HCT116 (cell line): ENCODE results near the gene BTBD6. TPM values are rescaled to one million over a fixed set of nuclear protein-coding genes. Genes with fewer than 3 reads are reported as not detected.

Experiments
- ATAC-seq: fragments of 200-7000 bp; cut with Tn5 transposase; 2 replicates; pipeline ENCODE4 v1.9.1; 2020; ENCODE audit warnings: mild to moderate bottlenecking, moderate library complexity
- BruUV-seq: library from RNA; stranded (reverse); fragments of 400-500 nt; replicated peaks from 2 replicates; lab custom pipeline; 2021; lab: Mats Ljungman, UMichigan
- CTCF ChIA-PET: fragments of 300-600 bp; sonication (Branson Sonifier 250); formaldehyde crosslinking; loops from one replicate; lab custom pipeline; 2021; ENCODE audit warnings: antibody characterized with exemption; lab: Charles Lee
- POLR2A ChIA-PET: fragments of 300-600, 350-600 bp; sonication (Branson Sonifier 250); formaldehyde crosslinking; loops from one replicate; lab custom pipeline; 2021; ENCODE audit warnings: antibody characterized with exemption; lab: Charles Lee
- RAD21 ChIA-PET, 2 experiments: fragments of 300-600 bp; sonication (Branson Sonifier 250); formaldehyde crosslinking; loops; one replicate each; lab custom pipeline; 2023; ENCODE audit warnings: low total read pairs in 2 of 2; ENCODE audit not compliant: uncharacterized antibody in 2 of 2, unreplicated experiment in 2 of 2, low non-redundant PET in 1 of 2; lab: Charles Lee
- DNase-seq: peaks from one replicate; pipeline ENCODE4 v3.0.0-alpha.2; 2010; ENCODE audit warnings: low read depth, low spot score
- H2AFZ ChIP-seq: fragments of 200-600 bp; shearing (Covaris generic), sonication (generic); 2 replicates; pipeline ENCODE4 v1.6.1; 2017; ENCODE audit warnings: low read depth, mixed run types, mixed read lengths, antibody characterized with exemption, low read length; ENCODE audit not compliant: poor library complexity, severe bottlenecking
- H3K27ac ChIP-seq: 2 replicates; pipeline ENCODE4 v1.5.1; 2012; ENCODE audit warnings: low read depth, low read length
- H3K27me3 ChIP-seq: fragments of 200-600 bp; sonication (generic); 2 replicates; pipeline ENCODE4 v1.6.1; 2016; ENCODE audit warnings: mixed run types, low read length, mixed read lengths; ENCODE audit not compliant: insufficient read depth
- H3K36me3 ChIP-seq, 2 experiments: fragments of 200-500 bp in 1 of 2; fragments of 200-600 bp in 1 of 2; sonication (Bioruptor generic) in 1 of 2; sonication (generic) in 1 of 2; 2 replicates each; pipeline versions ENCODE4 v1.5.1 to v1.6.1; 2014 to 2016; ENCODE audit warnings: low read length in 2 of 2, inconsistent platforms in 1 of 2, mixed read lengths in 1 of 2, mixed run types in 1 of 2; ENCODE audit not compliant: insufficient read depth in 2 of 2, control insufficient read depth in 1 of 2
- H3K4me1 ChIP-seq, 2 experiments: fragments of 200-600 bp in 1 of 2; sonication (generic) in 1 of 2; 2 replicates each; pipeline versions ENCODE4 v1.5.1 to v1.6.1; 2012 to 2017; ENCODE audit warnings: low read length in 2 of 2, inconsistent platforms in 1 of 2, mild to moderate bottlenecking in 1 of 2, mixed read lengths in 1 of 2, mixed run types in 1 of 2, moderate library complexity in 1 of 2; ENCODE audit not compliant: insufficient read depth in 2 of 2, control insufficient read depth in 1 of 2
- H3K4me2 ChIP-seq: fragments of 200-600 bp; sonication (generic); 2 replicates; pipeline ENCODE4 v1.6.1; 2017; ENCODE audit warnings: mixed run types, low read length, mixed read lengths
- H3K4me3 ChIP-seq, 2 experiments: fragments of 200-600 bp in 1 of 2; sonication (generic) in 1 of 2; replicated peaks in 1 of 2; 2 replicates each; pipeline ENCODE4 v1.5.1; 2011 to 2016; ENCODE audit warnings: low read length in 2 of 2, control low read depth in 1 of 2, low read depth in 1 of 2, mild to moderate bottlenecking in 1 of 2, mixed read lengths in 1 of 2, mixed run types in 1 of 2
- H3K79me2 ChIP-seq: fragments of 200-600 bp; sonication (generic); 2 replicates; pipeline ENCODE4 v1.6.1; 2017; ENCODE audit warnings: mild to moderate bottlenecking, mixed run types, low read length, moderate library complexity, mixed read lengths; ENCODE audit not compliant: insufficient read depth
- H3K9ac ChIP-seq: fragments of 200-600 bp; sonication (generic); 2 replicates; pipeline ENCODE4 v1.6.1; 2016; ENCODE audit warnings: low read length, mixed read lengths
- H3K9me2 ChIP-seq: fragments of 200-600 bp; sonication (generic), shearing (Covaris generic); 2 replicates; pipeline ENCODE4 v1.6.1; 2017; ENCODE audit warnings: mixed run types, mild to moderate bottlenecking, moderate library complexity; ENCODE audit not compliant: insufficient read depth
- H3K9me3 ChIP-seq, 2 experiments: fragments of 200-500 bp in 1 of 2; fragments of 200-600 bp in 1 of 2; sonication (Bioruptor generic) in 1 of 2; sonication (generic) in 1 of 2; 2 replicates each; pipeline ENCODE4 v1.6.1; 2014 to 2017; ENCODE audit warnings: low read length in 2 of 2, mixed read lengths in 2 of 2, inconsistent platforms in 1 of 2, low read depth in 1 of 2, mild to moderate bottlenecking in 1 of 2, mixed run types in 1 of 2, moderate library complexity in 1 of 2; ENCODE audit not compliant: control insufficient read depth in 1 of 2, insufficient read depth in 1 of 2
- H4K20me1 ChIP-seq: fragments of 200-600 bp; sonication (generic), shearing (Covaris generic); 2 replicates; pipeline ENCODE4 v1.6.1; 2017; ENCODE audit warnings: mixed run types, mild to moderate bottlenecking, moderate library complexity; ENCODE audit not compliant: insufficient read depth
- CBX3 ChIP-seq: IDR thresholded peaks from 2 replicates; pipeline ENCODE4 v1.6.1; 2012; ENCODE audit warnings: low read depth
- CEBPB ChIP-seq: IDR thresholded peaks from 2 replicates; pipeline ENCODE4 v1.6.1; 2012; ENCODE audit warnings: low read depth
- EGR1 ChIP-seq: IDR thresholded peaks from 2 replicates; pipeline ENCODE4 v1.6.1; 2012; ENCODE audit warnings: low read depth
- EZH2 ChIP-seq: fragments of 200-600 bp; sonication (generic); IDR thresholded peaks from 2 replicates; pipeline ENCODE4 v1.6.1; 2017; ENCODE audit warnings: antibody characterized with exemption, mixed run types
- FOSL1 ChIP-seq: IDR thresholded peaks from 2 replicates; pipeline ENCODE4 v1.6.1; 2012; ENCODE audit warnings: low read depth
- POLR2A ChIP-seq: IDR thresholded peaks from 2 replicates; pipeline ENCODE4 v1.7.0; 2011; ENCODE audit warnings: borderline replicate concordance; ENCODE audit not compliant: insufficient read depth, insufficient read length; ENCODE audit errors: extremely low read depth
- RAD21 ChIP-seq: IDR thresholded peaks from 2 replicates; pipeline ENCODE4 v1.6.1; 2012; ENCODE audit warnings: low read depth, mild to moderate bottlenecking
- SRF ChIP-seq: IDR thresholded peaks from 2 replicates; pipeline ENCODE4 v1.6.1; 2012; ENCODE audit warnings: low read depth
- intact Hi-C: fragments of 100-400 bp; cut with micrococcal nuclease; formaldehyde crosslinking; loops from 2 replicates; pipeline ENCODE4 v1.10.0; 2022
- total RNA-seq: library from RNA; stranded (reverse); gene quantifications from one replicate; pipeline ENCODE4 v1.2.1, GENCODE V29; 2021; ENCODE audit not compliant: unreplicated experiment
- TF ChIP-seq, protein P1 (sequence below): IDR thresholded peaks from 2 replicates; pipeline ENCODE4 v1.6.1; 2012

Gene BTBD6
- total RNA-seq, 1 experiment from 2014 or later = 35.9 TPM

DNA sequence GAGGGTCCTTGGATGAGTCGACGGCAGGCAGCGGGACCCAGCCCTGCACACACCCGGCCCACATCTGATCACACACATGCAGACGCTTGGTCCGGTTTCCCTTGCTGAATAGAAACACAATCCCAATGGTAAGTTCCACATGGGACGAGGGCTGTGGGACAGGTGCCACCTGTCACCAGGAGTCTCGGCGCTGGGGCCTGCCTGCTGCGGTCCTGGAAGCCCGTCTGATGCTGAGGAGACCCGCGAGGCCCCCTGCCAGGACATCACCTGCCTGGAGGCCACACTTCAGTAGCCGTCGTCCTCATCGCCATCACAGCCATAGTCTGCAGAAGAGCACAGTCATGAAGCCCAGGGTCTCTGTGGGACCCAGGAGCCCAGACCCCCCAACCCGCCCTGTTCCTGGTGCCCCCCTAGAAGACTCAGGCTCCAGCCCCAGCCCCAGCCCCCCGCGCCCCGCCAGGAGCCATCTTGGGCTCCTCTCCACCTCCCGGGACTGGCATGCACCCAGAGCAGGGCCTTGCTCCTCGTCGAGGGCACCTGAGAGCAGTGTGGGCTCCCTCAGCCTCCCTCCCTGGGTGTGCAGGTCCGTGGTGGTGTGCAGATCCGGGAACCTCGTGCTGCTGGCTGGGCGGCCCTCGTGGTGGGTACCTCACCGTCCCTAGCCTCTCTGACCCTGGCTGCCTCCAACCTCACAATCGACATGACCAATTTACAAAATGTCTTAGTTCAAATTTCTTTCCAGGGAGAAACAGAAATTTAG is 37.9 kb upstream of the BTBD6 start:
- BruUV-seq = no TSS peak
- H3K4me2 ChIP-seq = no peak overlapping the region
- CTCF ChIA-PET = no interaction called here
- H4K20me1 ChIP-seq = no peaks in the 10 kb centered on the region
- no peak overlapping the region for H3K4me3 ChIP-seq
- no peak for ATAC-seq
- DNase-seq = no peak
- H3K9me3 ChIP-seq = no peaks in the 10 kb centered on the region
- TF ChIP-seq, protein P1, sequence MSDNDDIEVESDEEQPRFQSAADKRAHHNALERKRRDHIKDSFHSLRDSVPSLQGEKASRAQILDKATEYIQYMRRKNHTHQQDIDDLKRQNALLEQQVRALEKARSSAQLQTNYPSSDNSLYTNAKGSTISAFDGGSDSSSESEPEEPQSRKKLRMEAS = no peak
- TF ChIP-seq EZH2 (no peak), SRF (no peak), RAD21 (no peak), CBX3 (no peak), CEBPB (no peak), EGR1 (no peak), FOSL1 (no peak)
- TF ChIP-seq, all 23 proteins: peak for 0
- Histone ChIP-seq H3K4me1 (peaks cover 3 to 4% of the 10 kb centered on the region in 2 experiments; a peak in 2 of 4 replicates), H3K27ac (no peak overlapping the region), H3K9me2 (no peaks in the 10 kb centered on the region), H3K27me3 (no peaks in the 10 kb centered on the region), H3K9ac (no peak overlapping the region), H3K36me3 (no peaks in the 10 kb centered on the region), H2AFZ (no peak overlapping the region), H3K79me2 (no peaks in the 10 kb centered on the region)
- intact Hi-C loops = no loop called here
- POLR2A ChIA-PET = no interaction called here
- RAD21 ChIA-PET = no interaction called here

DNA sequence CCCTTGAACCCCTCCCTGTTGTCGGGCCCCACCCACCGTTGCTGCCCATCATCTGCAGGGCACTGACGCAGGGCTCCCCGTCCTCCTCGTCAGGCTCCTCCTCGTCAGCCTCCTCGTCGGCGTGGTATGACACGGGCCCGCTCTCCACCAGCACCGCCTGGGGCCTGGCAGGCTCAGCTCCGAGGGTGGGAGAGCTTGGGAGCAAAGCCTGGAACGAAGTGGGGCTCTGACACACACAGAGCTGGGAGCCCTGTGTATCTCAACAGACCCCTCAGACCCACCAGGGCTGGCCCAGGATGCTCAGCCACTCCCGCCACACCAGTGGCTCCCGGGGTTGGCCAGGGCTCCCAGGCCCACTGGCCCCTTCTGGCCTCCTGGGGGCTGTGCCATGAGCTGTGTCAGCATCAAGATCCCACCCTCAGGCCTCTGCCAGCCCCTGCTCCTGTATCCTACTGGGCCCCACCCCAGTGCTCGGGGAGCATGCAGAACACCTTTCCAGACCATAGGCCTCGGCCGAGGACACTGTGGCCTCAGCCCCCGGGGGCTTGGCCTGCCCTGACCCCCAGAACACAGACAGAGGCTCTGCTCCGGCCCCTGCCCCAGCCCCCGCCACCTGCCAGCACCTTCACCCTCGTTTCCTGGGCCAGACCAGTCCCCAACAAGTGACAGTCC is 37.1 kb upstream of the BTBD6 start:
- H3K36me3 ChIP-seq = no peaks in the 10 kb centered on the region
- H3K4me1 ChIP-seq = peaks cover 3 to 4% of the 10 kb centered on the region in 2 experiments; a peak in 2 of 4 replicates
- ChIA-PET CTCF (no interaction called here), RAD21 (no interaction called here), POLR2A (no interaction called here)
- ATAC-seq = no peak
- H2AFZ ChIP-seq = no peak overlapping the region
- no peaks in the 10 kb centered on the region for H3K79me2 ChIP-seq
- no peaks in the 10 kb centered on the region for H3K9me3 ChIP-seq
- no peaks in the 10 kb centered on the region for H4K20me1 ChIP-seq
- H3K4me3 ChIP-seq = no peak overlapping the region
- TF ChIP-seq POLR2A (no peak), FOSL1 (no peak)
- intact Hi-C loops = no loop called here
- no peak overlapping the region for H3K27ac ChIP-seq
- H3K27me3 ChIP-seq = no peaks in the 10 kb centered on the region
- BruUV-seq = no TSS peak
- DNase-seq = no peak
- no peak overlapping the region for H3K9ac ChIP-seq
- H3K4me2 ChIP-seq = no peak overlapping the region
- H3K9me2 ChIP-seq = no peaks in the 10 kb centered on the region
